ENCODE data around the gene ZHX3. TPM values are rescaled to one million over a fixed set of nuclear protein-coding genes. Genes with fewer than 3 reads are reported as not detected.

The ZHX3 gene
- total and polyA plus RNA-seq, 2 experiments from 2014 or later: 5.8 to 10.3 TPM

- TF ChIP-seq CTCF (IDR thresholded peaks at IDR 0.05; ENCODE audit: low read depth, low read length): peak; percentile 31
- Histone ChIP-seq H3K4me3 (no peak overlapping the region), H3K4me1 (ENCODE audit: low read depth) (peaks cover 8% of the 10 kb centered on the region), H3K27ac (no peak overlapping the region), H3K27me3 (no peaks in the 10 kb centered on the region), H3K36me3 (no peaks in the 10 kb centered on the region), H3K9me3 (ENCODE audit: low read depth) (no peaks in the 10 kb centered on the region)
- DNase-seq (ENCODE audit: low read depth in 1 of 2, low spot score in 1 of 2): peak; percentile 22 to 94
Measured at GRCh38 chr20:41249411-41250281, 67.9 kb downstream of the ZHX3 start.

GRCh38 chr20:41248368-41249024 is 69.0 kb downstream of the ZHX3 start:
- peak in 1 of 2 donors; percentile 92 for DNase-seq (ENCODE audit: low read depth in 1 of 2, low spot score in 1 of 2)
- H3K4me1 ChIP-seq (ENCODE audit: low read depth): peaks cover 8% of the 10 kb centered on the region
- no peak overlapping the region for H3K27ac ChIP-seq
- no peak overlapping the region for H3K4me3 ChIP-seq
- no peaks in the 10 kb centered on the region for H3K27me3 ChIP-seq
- TF ChIP-seq CTCF (IDR thresholded peaks at IDR 0.05; ENCODE audit: low read depth, low read length): no peak
- H3K9me3 ChIP-seq (ENCODE audit: low read depth): no peaks in the 10 kb centered on the region
- H3K36me3 ChIP-seq: no peaks in the 10 kb centered on the region

GRCh38 chr20:41247523-41248367 is 69.8 kb downstream of the ZHX3 start:
- Histone ChIP-seq H3K9me3 (ENCODE audit: low read depth) (no peaks in the 10 kb centered on the region), H3K4me1 (ENCODE audit: low read depth) (peaks cover 8% of the 10 kb centered on the region), H3K4me3 (no peak overlapping the region), H3K36me3 (no peaks in the 10 kb centered on the region), H3K27ac (no peak overlapping the region), H3K27me3 (no peaks in the 10 kb centered on the region)
- no peak for DNase-seq (ENCODE audit: low read depth in 1 of 2, low spot score in 1 of 2)
- no peak for TF ChIP-seq CTCF (IDR thresholded peaks at IDR 0.05; ENCODE audit: low read depth, low read length)

- no peak for TF ChIP-seq CTCF (IDR thresholded peaks at IDR 0.05; ENCODE audit: low read depth, low read length)
- no peaks in the 10 kb centered on the region for H3K27me3 ChIP-seq
- no peaks in the 10 kb centered on the region for H3K36me3 ChIP-seq
- no peak overlapping the region for H3K4me3 ChIP-seq
- H3K9me3 ChIP-seq (ENCODE audit: low read depth): no peaks in the 10 kb centered on the region
- H3K4me1 ChIP-seq (ENCODE audit: low read depth): peaks cover 8% of the 10 kb centered on the region
- DNase-seq (ENCODE audit: low read depth in 1 of 2, low spot score in 1 of 2): peak; percentile 32 to 54
- H3K27ac ChIP-seq: no peak overlapping the region
Measured at GRCh38 chr20:41245086-41245707, 72.3 kb downstream of the ZHX3 start.

- peaks cover 8% of the 10 kb centered on the region for H3K4me1 ChIP-seq (ENCODE audit: low read depth)
Measured at GRCh38 chr20:41242807-41243206, 74.7 kb downstream of the ZHX3 start.

More at GRCh38 chr20:41242807-41243206, 74.7 kb downstream of the ZHX3 start:
- no peak overlapping the region for H3K4me3 ChIP-seq
- TF ChIP-seq CTCF (IDR thresholded peaks at IDR 0.05; ENCODE audit: low read depth, low read length): no peak
- no peaks in the 10 kb centered on the region for H3K36me3 ChIP-seq
- H3K27ac ChIP-seq: no peak overlapping the region
- no peaks in the 10 kb centered on the region for H3K27me3 ChIP-seq
- no peaks in the 10 kb centered on the region for H3K9me3 ChIP-seq (ENCODE audit: low read depth)
- DNase-seq (ENCODE audit: low read depth in 1 of 2, low spot score in 1 of 2): no peak

All from cardiac muscle cell (in vitro differentiated cells and primary cell).